Loucy (cell line): ENCODE results near the gene TEN1.

Source experiments
- H2AFZ ChIP-seq: fragments of 200-600 bp; sonication (generic); 2 replicates; pipeline ENCODE4 v1.6.0; 2016; ENCODE audit warnings: antibody characterized with exemption, mild to moderate bottlenecking, low read length, moderate library complexity
- H3F3A ChIP-seq: fragments of 200-600 bp; 2 replicates; pipeline ENCODE4 v1.6.0; 2016; ENCODE audit warnings: antibody characterized with exemption, low read depth, mild to moderate bottlenecking
- H3K27me3 ChIP-seq: fragments of 200-600 bp; sonication (generic); 2 replicates; pipeline ENCODE4 v1.6.1; 2014; ENCODE audit warnings: low read length, mild to moderate bottlenecking; ENCODE audit not compliant: insufficient read depth, poor library complexity, severe bottlenecking
- H3K36me3 ChIP-seq: fragments of 200-600 bp; sonication (generic); 2 replicates; pipeline ENCODE4 v1.6.1; 2016; ENCODE audit warnings: low read length; ENCODE audit not compliant: insufficient read depth
- H3K4me1 ChIP-seq: fragments of 200-600 bp; sonication (generic); 2 replicates; pipeline ENCODE4 v1.5.1; 2014; ENCODE audit warnings: low read length, mild to moderate bottlenecking; ENCODE audit not compliant: insufficient read depth, poor library complexity, severe bottlenecking
- H3K4me2 ChIP-seq: fragments of 200-600 bp; sonication (generic); 2 replicates; pipeline ENCODE4 v1.6.0; 2014; ENCODE audit warnings: antibody characterized with exemption, low read length, low read depth, mild to moderate bottlenecking; ENCODE audit not compliant: poor library complexity, severe bottlenecking
- H3K4me3 ChIP-seq: fragments of 200-600 bp; sonication (generic); 2 replicates; pipeline ENCODE4 v1.5.1; 2014; ENCODE audit warnings: low read length, mild to moderate bottlenecking, mixed read lengths; ENCODE audit not compliant: poor library complexity, severe bottlenecking
- H3K79me2 ChIP-seq: fragments of 200-600 bp; sonication (generic); 2 replicates; pipeline ENCODE4 v1.6.1; 2014; ENCODE audit warnings: low read length; ENCODE audit not compliant: insufficient read depth
- H3K9ac ChIP-seq: fragments of 200-600 bp; sonication (generic); 2 replicates; pipeline ENCODE4 v1.6.0; 2014; ENCODE audit warnings: mild to moderate bottlenecking, low read depth, low read length, moderate library complexity; ENCODE audit not compliant: poor library complexity, severe bottlenecking
- H3K9me2 ChIP-seq: fragments of 200-600 bp; sonication (generic); replicated peaks from 2 replicates; pipeline ENCODE4 v1.6.1; 2016; ENCODE audit warnings: low read depth, low read length, mixed read lengths
- H3K9me3 ChIP-seq: fragments of 200-600 bp; sonication (generic); 2 replicates; pipeline ENCODE4 v1.6.1; 2014; ENCODE audit warnings: mild to moderate bottlenecking, antibody characterized with exemption, low read length, low read depth; ENCODE audit not compliant: insufficient read depth
- H4K20me1 ChIP-seq: fragments of 200-600 bp; sonication (generic); 2 replicates; pipeline ENCODE4 v1.6.0; 2014; ENCODE audit warnings: antibody characterized with exemption, low read length, mild to moderate bottlenecking; ENCODE audit not compliant: insufficient read depth, poor library complexity, severe bottlenecking
- EZH2phosphoT487 ChIP-seq: fragments of 200-600 bp; IDR thresholded peaks from 2 replicates; pipeline ENCODE4 v1.6.1; 2018; ENCODE audit warnings: antibody characterized with exemption, mild to moderate bottlenecking, moderate library complexity, borderline replicate concordance
- TF ChIP-seq, protein P1 (sequence below): fragments of 200-600 bp; sonication (generic); conservative IDR thresholded peaks from 2 replicates; pipeline ENCODE4 v1.5.1; 2014; ENCODE audit warnings: mild to moderate bottlenecking, antibody characterized with exemption, low read length

The TEN1 gene

DNA sequence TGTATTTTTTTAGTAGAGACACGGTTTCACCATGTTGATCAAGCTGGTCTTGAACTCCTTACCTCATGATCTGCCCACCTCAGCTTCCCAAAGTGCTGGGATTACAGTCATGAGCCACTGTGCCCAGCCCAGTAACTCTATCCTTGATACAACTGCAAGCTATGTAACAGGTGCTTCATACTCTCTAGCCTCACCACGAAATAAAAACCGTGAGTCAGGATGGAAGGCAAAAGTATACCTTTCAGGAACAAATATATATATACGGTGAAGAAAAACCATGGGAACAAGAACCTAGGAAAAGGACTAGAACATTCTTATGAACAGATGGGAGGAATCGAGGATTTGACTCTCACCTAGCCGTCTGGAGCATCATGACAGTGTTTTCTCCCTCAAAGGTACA lies 28.6 kb upstream of the TEN1 start:
- Histone ChIP-seq H3K27me3 (no peaks in the 10 kb centered on the region), H2AFZ (no peak overlapping the region), H4K20me1 (no peaks in the 10 kb centered on the region), H3K4me2 (no peak overlapping the region), H3K79me2 (no peaks in the 10 kb centered on the region), H3K36me3 (peaks cover 72% of the 10 kb centered on the region; the same call in 1 of the 2 replicates), H3K4me1 (peaks cover 5% of the 10 kb centered on the region), H3F3A (no peaks in the 10 kb centered on the region), H3K9me2 (no peaks in the 10 kb centered on the region), H3K9me3 (no peaks in the 10 kb centered on the region), H3K9ac (no peak overlapping the region), H3K4me3 (no peak overlapping the region)
- TF ChIP-seq, protein P1, sequence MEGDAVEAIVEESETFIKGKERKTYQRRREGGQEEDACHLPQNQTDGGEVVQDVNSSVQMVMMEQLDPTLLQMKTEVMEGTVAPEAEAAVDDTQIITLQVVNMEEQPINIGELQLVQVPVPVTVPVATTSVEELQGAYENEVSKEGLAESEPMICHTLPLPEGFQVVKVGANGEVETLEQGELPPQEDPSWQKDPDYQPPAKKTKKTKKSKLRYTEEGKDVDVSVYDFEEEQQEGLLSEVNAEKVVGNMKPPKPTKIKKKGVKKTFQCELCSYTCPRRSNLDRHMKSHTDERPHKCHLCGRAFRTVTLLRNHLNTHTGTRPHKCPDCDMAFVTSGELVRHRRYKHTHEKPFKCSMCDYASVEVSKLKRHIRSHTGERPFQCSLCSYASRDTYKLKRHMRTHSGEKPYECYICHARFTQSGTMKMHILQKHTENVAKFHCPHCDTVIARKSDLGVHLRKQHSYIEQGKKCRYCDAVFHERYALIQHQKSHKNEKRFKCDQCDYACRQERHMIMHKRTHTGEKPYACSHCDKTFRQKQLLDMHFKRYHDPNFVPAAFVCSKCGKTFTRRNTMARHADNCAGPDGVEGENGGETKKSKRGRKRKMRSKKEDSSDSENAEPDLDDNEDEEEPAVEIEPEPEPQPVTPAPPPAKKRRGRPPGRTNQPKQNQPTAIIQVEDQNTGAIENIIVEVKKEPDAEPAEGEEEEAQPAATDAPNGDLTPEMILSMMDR = no peak
- no peak for TF ChIP-seq EZH2phosphoT487

DNA sequence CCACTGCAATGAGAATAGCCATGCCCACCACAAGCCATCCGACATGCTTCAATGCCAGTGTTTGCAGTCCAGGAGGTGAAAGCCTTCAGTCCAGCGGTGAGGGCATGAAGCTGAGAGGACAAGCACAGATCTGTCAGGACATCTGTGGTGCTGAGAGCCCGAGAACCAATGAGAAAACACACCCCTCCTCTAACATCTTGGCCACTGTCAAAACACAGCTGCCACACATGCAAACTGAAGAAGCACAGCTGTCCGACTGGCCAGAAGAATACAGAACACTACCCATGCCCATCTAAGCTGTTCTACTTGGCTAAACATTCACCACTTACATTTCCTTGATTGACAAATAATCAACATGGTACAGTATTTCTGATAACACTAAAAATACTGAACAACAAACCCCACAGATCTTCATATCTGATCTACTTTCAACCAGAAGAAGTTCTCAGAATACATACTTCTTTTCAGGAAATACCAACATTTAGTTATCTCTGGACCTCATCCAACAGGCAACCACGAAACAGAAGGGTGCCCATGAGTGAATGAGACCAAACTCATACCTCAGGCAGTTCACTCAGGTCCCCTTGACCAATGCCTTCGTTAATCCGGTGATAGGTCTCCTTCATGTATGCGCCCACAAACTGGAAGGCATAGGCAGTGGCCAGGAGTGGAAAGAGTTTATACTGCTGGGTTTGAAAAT lies 28.0 kb upstream of the TEN1 start:
- Histone ChIP-seq H3K79me2 (no peaks in the 10 kb centered on the region), H3K9me2 (no peaks in the 10 kb centered on the region), H3K4me1 (peaks cover 5% of the 10 kb centered on the region), H3K4me3 (no peak overlapping the region), H3K36me3 (peaks cover 73% of the 10 kb centered on the region; the same call in 1 of the 2 replicates), H3K4me2 (no peak overlapping the region), H3K9ac (no peak overlapping the region), H3K27me3 (no peaks in the 10 kb centered on the region), H2AFZ (no peak overlapping the region), H4K20me1 (no peaks in the 10 kb centered on the region), H3F3A (no peaks in the 10 kb centered on the region), H3K9me3 (no peaks in the 10 kb centered on the region)
- no peak for TF ChIP-seq EZH2phosphoT487
- TF ChIP-seq, protein P1 = no peak

DNA sequence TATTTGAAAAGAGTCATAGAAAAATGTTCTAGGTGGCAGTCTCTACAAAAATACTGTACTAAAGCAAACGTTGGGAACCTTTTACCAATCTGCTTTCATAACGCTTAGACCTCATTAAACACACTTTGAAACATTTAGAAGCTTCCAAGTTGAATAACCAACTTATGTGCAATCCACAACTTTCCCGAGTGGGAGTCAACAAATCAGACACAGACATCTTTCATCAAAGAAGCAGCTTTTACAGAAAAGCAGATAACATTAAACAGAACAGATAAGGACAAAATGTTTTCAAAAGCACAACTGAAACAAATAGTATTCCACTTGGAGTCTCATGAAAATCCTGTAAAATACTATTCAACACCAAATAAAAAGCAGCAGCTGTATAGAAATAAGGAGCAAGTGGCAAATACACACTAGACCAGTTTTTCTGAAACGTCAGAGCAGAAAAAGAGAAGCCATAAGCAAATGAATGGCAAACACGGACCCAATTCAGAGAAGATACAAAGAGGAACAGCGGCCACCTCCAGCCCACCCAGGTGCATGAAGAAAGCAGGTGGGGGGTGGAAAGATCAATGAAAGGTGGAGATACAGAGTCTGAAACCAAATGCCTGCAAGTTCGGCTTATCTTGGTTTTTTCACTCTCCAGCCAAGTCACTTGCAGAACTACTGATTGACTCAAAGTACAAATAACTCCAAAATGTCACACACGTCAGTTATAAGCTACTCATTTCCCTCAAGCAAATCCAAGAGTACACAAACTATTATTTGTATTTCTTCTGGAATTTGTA lies 19.8 kb upstream of the TEN1 start:
- Histone ChIP-seq H3K4me1 (no peaks in the 10 kb centered on the region), H2AFZ (no peak overlapping the region), H3K27me3 (no peaks in the 10 kb centered on the region), H3K9me3 (no peaks in the 10 kb centered on the region), H3K4me2 (no peak overlapping the region), H3K4me3 (no peak overlapping the region), H4K20me1 (no peaks in the 10 kb centered on the region), H3K9ac (no peak overlapping the region), H3K36me3 (peaks cover 27% of the 10 kb centered on the region; the same call in 1 of the 2 replicates), H3F3A (no peaks in the 10 kb centered on the region), H3K9me2 (no peaks in the 10 kb centered on the region), H3K79me2 (peaks cover 9% of the 10 kb centered on the region; the same call in 1 of the 2 replicates)
- no peak for TF ChIP-seq EZH2phosphoT487
- TF ChIP-seq, protein P1 = no peak
